HG02840 (cell line): Measurements from ENCODE around the gene NLRP13.
"Not testable (repeated sequence)": the region's sequence is repeated elsewhere in the genome, so short reads cannot be mapped to it uniquely, and the experiment has no call there.

ENCODE experiments used
- ATAC-seq: cut with Tn5 transposase; IDR thresholded peaks from one replicate; pipeline ENCODE4 v1.9.1; 2021; ENCODE audit warnings: mild to moderate bottlenecking, moderate library complexity, moderate number of reproducible peaks; ENCODE audit not compliant: unreplicated experiment, low FRiP score

NLRP13 gene

DNA sequence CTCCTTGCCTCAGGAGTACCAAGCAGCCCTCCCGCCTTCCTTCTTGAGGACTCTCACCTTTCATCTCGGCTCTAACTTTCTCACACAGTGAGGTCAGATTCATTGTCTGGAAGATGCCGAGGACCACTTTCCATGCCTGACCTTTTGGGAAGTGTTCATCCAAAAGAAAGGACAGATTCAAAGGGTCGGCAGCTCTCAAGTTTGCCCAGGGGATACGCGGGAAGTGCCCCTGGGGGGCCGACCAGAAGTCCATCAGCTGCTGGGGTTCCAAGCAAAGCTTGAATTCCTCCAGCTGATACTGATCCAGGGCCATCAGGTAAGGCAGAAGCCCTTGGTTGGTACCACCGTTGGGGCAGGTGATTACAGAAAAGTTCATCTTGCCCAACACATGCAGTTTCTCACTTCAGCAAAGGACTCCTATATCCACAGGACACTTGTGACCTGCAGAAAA is at the start of gene NLRP13:
TSS of gene NLRP13 (minus strand) at position 401 of the 451 bp plus-strand sequence. CDS start at position 376, 25 bp downstream.
- ATAC-seq, result no peak

DNA sequence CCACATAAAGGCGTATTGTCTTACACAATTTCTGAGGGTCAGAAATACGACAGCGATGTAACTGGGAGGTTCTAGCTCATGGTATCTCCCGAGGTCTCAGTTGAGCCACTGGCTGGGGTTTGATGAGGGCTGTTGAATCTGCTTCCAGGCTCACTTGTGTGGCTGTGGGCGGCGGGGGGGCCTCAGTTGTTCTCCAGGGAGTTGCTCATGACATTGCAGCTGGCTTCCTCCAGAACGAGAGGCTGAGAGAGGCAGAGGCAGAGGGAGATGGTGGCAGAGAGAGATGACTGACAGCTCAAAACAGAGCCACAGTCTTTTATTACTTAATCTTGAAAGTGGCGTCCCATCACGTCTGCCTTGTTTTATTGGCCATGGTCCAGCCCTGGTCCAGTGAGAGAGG is 48.3 kb upstream of the NLRP13 start:
- ATAC-seq, result no peak

- no peak for ATAC-seq
Measured at GRCh38 chr19:55973982-55974381, 41.8 kb upstream of the NLRP13 start.

DNA sequence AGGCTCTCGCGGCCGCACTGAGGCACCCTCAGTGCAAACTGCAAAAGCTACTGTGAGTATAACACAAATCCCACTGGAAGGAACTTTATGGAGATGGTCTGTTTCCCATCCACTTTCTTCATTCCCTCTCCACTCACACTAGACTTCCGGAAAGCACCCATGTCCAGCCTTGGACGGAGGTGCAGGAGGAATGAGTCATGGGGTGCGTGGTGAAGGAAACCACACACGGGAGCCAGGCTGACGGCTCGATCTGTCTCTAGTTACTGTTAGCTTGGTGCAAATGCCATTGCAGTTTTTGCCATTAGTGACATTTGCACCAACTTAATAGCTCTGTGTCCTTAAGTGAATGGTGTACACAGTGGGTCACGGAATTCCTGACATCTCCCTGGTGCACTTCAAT is 30.1 kb upstream of the NLRP13 start:
- ATAC-seq, result no peak

- no peak for ATAC-seq
Measured at GRCh38 chr19:55959996-55960675, 28.0 kb upstream of the NLRP13 start.

DNA sequence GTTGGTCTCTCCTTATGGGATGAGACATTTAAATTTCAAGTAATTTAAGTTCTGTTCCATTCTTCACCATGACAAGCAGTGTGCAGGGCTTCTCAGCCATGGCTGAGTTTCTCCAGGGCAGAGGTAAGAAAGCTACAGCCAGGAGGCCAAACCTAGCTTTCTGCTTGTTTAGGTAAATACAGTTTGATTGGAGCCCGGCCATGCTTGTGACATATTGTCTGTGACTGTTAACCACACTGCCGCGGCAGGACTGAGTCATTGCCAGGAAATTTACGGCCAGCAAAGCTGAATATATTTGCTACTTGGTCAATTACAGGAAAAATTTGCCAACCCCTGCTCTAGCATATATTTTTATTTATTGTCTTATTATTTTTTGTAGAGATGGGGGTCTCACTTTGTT is 26.2 kb upstream of the NLRP13 start:
- ATAC-seq, result no peak

- ATAC-seq, result no peak
Measured at GRCh38 chr19:55956431-55956830, 24.3 kb upstream of the NLRP13 start.

DNA sequence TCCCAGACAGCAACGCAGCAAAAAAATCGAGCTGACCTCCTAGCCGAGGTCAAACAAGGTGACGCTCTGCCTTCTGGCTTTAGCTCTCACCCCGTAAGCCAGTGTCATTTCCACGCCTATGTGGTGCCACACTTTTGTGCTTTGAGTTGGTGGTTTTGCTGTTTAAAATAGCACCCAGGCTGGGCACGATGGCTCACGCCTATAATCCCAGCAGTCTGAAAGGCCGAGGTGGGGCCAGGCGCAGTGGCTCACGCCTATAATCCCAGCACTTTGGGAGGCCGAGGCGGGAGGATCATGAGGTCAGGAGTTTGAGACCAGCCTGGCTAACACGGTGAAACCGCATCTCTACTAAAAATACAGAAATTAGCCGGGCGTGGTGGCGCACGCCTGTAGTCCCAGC is 18.4 kb upstream of the NLRP13 start:
- ATAC-seq, result not testable (repeated sequence)

DNA sequence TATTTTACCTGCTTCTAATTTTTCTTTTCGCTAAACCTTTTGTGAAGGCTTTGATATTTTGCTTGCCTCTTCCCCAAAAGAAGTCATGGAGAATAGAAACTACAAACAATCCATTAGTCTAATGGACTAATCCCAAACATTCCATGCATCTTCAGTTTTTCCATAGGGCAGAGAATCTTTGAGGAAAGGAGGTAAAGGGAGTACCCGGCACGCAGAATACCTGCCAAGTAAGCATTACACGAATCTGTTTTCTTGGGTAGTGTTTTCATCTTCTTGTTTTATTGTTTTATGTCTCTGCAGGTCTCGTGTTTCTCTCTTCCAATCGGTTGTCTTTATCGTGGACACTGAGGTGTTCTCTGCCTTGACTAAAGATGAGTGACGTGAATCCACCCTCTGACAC is 15.4 kb upstream of the NLRP13 start, which contains the start of gene NLRP8:
TSS of gene NLRP8 (plus strand) at position 301 of the 400 bp plus-strand sequence.
- no peak for ATAC-seq

- ATAC-seq, result no peak
Measured at GRCh38 chr19:55940306-55940705, 8.2 kb upstream of the NLRP13 start.

GRCh38 chr19:55939206-55939605 is 7.1 kb upstream of the NLRP13 start:
- no peak for ATAC-seq

GRCh38 chr19:55935206-55935605 is 3.1 kb upstream of the NLRP13 start:
- no peak for ATAC-seq

GRCh38 chr19:55930996-55931515 is 1.1 kb downstream of the NLRP13 start:
- ATAC-seq, result no peak

DNA sequence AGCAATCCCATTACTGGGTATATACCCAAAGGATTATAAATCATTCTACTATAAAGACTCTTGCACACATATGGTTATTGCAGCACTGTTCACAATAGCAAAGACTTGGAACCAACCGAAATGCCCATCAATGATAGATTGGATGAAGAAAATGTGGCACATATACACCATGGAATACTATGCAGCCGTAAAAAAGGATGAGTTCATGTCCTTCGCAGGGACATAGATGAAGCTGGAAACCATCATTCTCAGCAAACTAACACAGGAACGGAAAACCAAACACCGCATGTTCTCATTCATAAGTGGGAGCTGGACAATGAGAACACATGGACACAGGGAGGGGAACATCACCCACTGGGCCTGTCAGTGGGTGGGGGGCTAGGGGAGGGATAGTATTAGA is 2.9 kb downstream of the NLRP13 start:
- not testable (repeated sequence) for ATAC-seq

GRCh38 chr19:55927991-55928390 is 4.1 kb downstream of the NLRP13 start:
- no peak for ATAC-seq

- no peak for ATAC-seq
Measured at GRCh38 chr19:55923556-55923955, 8.6 kb downstream of the NLRP13 start.

GRCh38 chr19:55913643-55914268 is 18.4 kb downstream of the NLRP13 start:
- no peak for ATAC-seq

DNA sequence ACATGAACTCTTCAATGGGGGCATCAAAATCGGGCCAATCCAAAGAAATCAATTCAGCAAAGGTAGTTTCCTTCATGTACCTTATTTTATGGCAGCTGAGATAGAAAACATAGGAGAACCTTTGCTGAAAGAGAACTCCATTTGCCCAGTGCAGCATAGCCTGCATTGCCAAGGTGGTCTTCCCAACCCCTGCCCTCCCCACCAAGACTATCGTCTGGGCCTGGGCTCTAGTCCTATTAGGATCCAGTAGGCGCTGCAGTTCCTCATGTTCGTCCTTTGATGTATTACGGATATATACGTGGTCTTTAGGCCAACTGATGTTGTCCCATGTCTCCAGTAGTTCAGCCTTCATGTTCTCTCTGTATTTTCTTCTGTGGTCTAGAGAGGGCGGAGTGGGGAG is 19.2 kb downstream of the NLRP13 start:
- no peak for ATAC-seq

- ATAC-seq, result no peak
Measured at GRCh38 chr19:55909801-55910200, 22.3 kb downstream of the NLRP13 start.

GRCh38 chr19:55907746-55908145 is 24.4 kb downstream of the NLRP13 start:
- ATAC-seq, result no peak

DNA sequence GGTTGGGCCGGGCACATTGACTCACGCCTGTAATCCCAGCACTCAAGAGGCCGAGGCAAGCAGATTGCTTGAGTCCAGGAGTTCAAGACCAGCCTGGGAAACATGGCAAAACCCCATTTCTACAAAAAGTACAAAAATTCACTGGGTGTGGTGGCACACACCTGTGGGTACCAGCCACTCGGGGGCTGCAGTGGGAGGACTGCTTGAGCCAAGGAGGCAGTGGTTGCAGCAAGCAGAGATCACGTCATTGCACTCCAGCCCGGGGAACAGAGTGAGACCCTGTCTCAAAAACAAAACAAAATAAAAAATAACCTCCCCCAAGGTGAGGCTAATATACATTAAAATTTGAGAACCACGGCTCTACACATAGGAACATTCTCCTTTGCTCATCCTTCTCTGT is 24.9 kb downstream of the NLRP13 start:
- ATAC-seq, result no peak
